Neural progenitor cell (in vitro differentiated cells): ENCODE data around the gene GNB3. TPM values are rescaled to one million over a fixed set of nuclear protein-coding genes. Genes with fewer than 3 reads are reported as not detected.

Experiments used
- DNase-seq: peaks from one replicate; pipeline ENCODE4 v3.0.0-alpha.2; 2016; ENCODE audit warnings: low spot score
- H2AFZ ChIP-seq: fragments of 200-600 bp; sonication (generic); replicated peaks from 2 replicates; pipeline ENCODE4 v1.6.1; 2016; ENCODE audit warnings: antibody characterized with exemption
- H3F3A ChIP-seq: fragments of 200-600 bp; sonication (generic); 2 replicates; pipeline ENCODE4 v1.6.1; 2016; ENCODE audit warnings: antibody characterized with exemption, low read depth
- H3K27ac ChIP-seq: fragments of 200-600 bp; sonication (generic); 2 replicates; pipeline ENCODE4 v1.5.1; 2016; ENCODE audit warnings: mild to moderate bottlenecking
- H3K27me3 ChIP-seq: fragments of 200-600 bp; sonication (generic); 2 replicates; pipeline ENCODE4 v1.6.1; 2016; ENCODE audit warnings: mild to moderate bottlenecking, moderate library complexity
- H3K36me3 ChIP-seq: fragments of 200-600 bp; sonication (generic); 2 replicates; pipeline ENCODE4 v1.5.1; 2016
- H3K4me1 ChIP-seq: fragments of 200-600 bp; sonication (generic); 2 replicates; pipeline ENCODE4 v1.6.1; 2016; ENCODE audit warnings: mixed run types
- H3K4me2 ChIP-seq: fragments of 200-600 bp; sonication (generic); 2 replicates; pipeline ENCODE4 v1.6.1; 2016
- H3K4me3 ChIP-seq: fragments of 200-600 bp; sonication (generic); 2 replicates; pipeline ENCODE4 v1.5.1; 2016
- H3K79me2 ChIP-seq: fragments of 200-600 bp; sonication (generic); 2 replicates; pipeline ENCODE4 v1.6.1; 2016; ENCODE audit warnings: low read depth
- H3K9ac ChIP-seq: fragments of 200-600 bp; sonication (generic); 2 replicates; pipeline ENCODE4 v1.6.1; 2016
- H3K9me3 ChIP-seq: fragments of 200-600 bp; sonication (generic); 2 replicates; pipeline ENCODE4 v1.5.1; 2016; ENCODE audit warnings: low read depth
- H4K20me1 ChIP-seq: fragments of 200-600 bp; sonication (generic); 2 replicates; pipeline ENCODE4 v1.6.1; 2016; ENCODE audit warnings: low read depth
- H3K27ac Mint-ChIP-seq: 3 replicates; pipeline ENCODE4 v1.8.0; 2021; ENCODE audit warnings: mixed read lengths
- H3K27me3 Mint-ChIP-seq: 2 replicates; pipeline ENCODE4 v1.8.0; 2022; ENCODE audit warnings: low read depth, mild to moderate bottlenecking, inconsistent platforms, moderate library complexity, mixed read lengths; ENCODE audit not compliant: insufficient read depth
- H3K36me3 Mint-ChIP-seq: 3 replicates; pipeline ENCODE4 v1.8.0; 2021; ENCODE audit warnings: mixed read lengths
- H3K4me1 Mint-ChIP-seq: 3 replicates; pipeline ENCODE4 v1.8.0; 2021; ENCODE audit warnings: mixed read lengths
- H3K4me3 Mint-ChIP-seq: 3 replicates; pipeline ENCODE4 v1.8.0; 2021; ENCODE audit warnings: mild to moderate bottlenecking, moderate library complexity, mixed read lengths
- H3K9me3 Mint-ChIP-seq: 3 replicates; pipeline ENCODE4 v1.8.0; 2020; ENCODE audit warnings: mixed read lengths
- CTCF ChIP-seq: fragments of 200-600 bp; sonication (generic); IDR thresholded peaks from 2 replicates; pipeline ENCODE4 v1.5.1; 2017; ENCODE audit warnings: antibody characterized with exemption, mild to moderate bottlenecking
- EZH2 ChIP-seq: fragments of 200-600 bp; sonication (generic); IDR thresholded peaks from 2 replicates; pipeline ENCODE4 v1.6.1; 2017; ENCODE audit warnings: antibody characterized with exemption, mild to moderate bottlenecking, moderate library complexity
- EZH2phosphoT487 ChIP-seq: fragments of 200-600 bp; sonication (generic); IDR thresholded peaks from 2 replicates; pipeline ENCODE4 v1.6.1; 2017; ENCODE audit warnings: antibody characterized with exemption
- total RNA-seq: library from RNA; depleted of rRNA; stranded (reverse); fragments of >200 nt; gene quantifications from 2 replicates; pipeline ENCODE4 v1.2.3, GENCODE V29; 2015; ENCODE audit warnings: low replicate concordance

Gene GNB3
- total RNA-seq, 1 donor from 2014 or later, result 2.7 TPM

- Histone ChIP-seq H3F3A (peaks cover 41% of the 10 kb centered on the region), H2AFZ (peak within 1 kb of the TSS; percentile 90), H3K36me3 (no peaks in the 10 kb centered on the region), H3K4me3 (peak within 1 kb of the TSS; percentile 73), H4K20me1 (peaks cover 32% of the 10 kb centered on the region), H3K9me3 (no peaks in the 10 kb centered on the region), H3K4me1 (peaks cover 19% of the 10 kb centered on the region), H3K4me2 (peak within 1 kb of the TSS; percentile 88), H3K27ac (peak within 1 kb of the TSS; percentile 26), H3K79me2 (peaks cover 54% of the 10 kb centered on the region), H3K9ac (no peak within 1 kb of the TSS), H3K27me3 (no peaks in the 10 kb centered on the region)
- DNase-seq, result peak; percentile 100
- Mint-ChIP-seq H3K27ac (peak within 1 kb of the TSS; percentile 97), H3K27me3 (peaks cover 7% of the 10 kb centered on the region), H3K4me1 (peaks cover 43% of the 10 kb centered on the region), H3K4me3 (peak within 1 kb of the TSS; percentile 93), H3K36me3 (peaks cover 32% of the 10 kb centered on the region), H3K9me3 (no peaks in the 10 kb centered on the region)
- TF ChIP-seq EZH2 (no peak), CTCF (no peak), EZH2phosphoT487 (no peak)
Observed at GRCh38 chr12:6851921-6852650, 11.4 kb downstream of the GNB3 start, which contains the start of gene USP5. TSS of gene USP5 (plus strand) at chr12:6852150. CDS start at chr12:6852180, 30 bp downstream.

- Histone ChIP-seq H3K27me3 (no peaks in the 10 kb centered on the region), H3K36me3 (peaks cover 2% of the 10 kb centered on the region), H2AFZ (no peak overlapping the region), H3K9ac (no peak overlapping the region), H3K79me2 (peaks cover 54% of the 10 kb centered on the region), H3K9me3 (no peaks in the 10 kb centered on the region), H3F3A (peaks cover 34% of the 10 kb centered on the region), H3K27ac (peak overlapping the region; percentile 2), H3K4me2 (peak overlapping the region; percentile 82), H3K4me3 (peak overlapping the region; percentile 73), H4K20me1 (peaks cover 32% of the 10 kb centered on the region), H3K4me1 (peaks cover 19% of the 10 kb centered on the region)
- Mint-ChIP-seq H3K27ac (peak overlapping the region; percentile 74), H3K36me3 (peaks cover 30% of the 10 kb centered on the region), H3K9me3 (no peaks in the 10 kb centered on the region), H3K4me1 (peaks cover 37% of the 10 kb centered on the region), H3K27me3 (peaks cover 7% of the 10 kb centered on the region), H3K4me3 (peak overlapping the region; percentile 93)
- peak; percentile 64 for DNase-seq
- TF ChIP-seq EZH2phosphoT487 (no peak), EZH2 (no peak), CTCF (no peak)
Observed at GRCh38 chr12:6852651-6853354, 12.1 kb downstream of the GNB3 start.

GRCh38 chr12:6853626-6854025 lies 12.9 kb downstream of the GNB3 start:
- no peaks in the 10 kb centered on the region for H3K9me3 Mint-ChIP-seq
- peaks cover 7% of the 10 kb centered on the region for H3K27me3 Mint-ChIP-seq
- H3K27me3 ChIP-seq, result no peaks in the 10 kb centered on the region
- H3F3A ChIP-seq, result peaks cover 28% of the 10 kb centered on the region
- H3K36me3 ChIP-seq, result peaks cover 4% of the 10 kb centered on the region
- H3K27ac ChIP-seq, result no peak overlapping the region
- no peaks in the 10 kb centered on the region for H3K9me3 ChIP-seq
- DNase-seq, result no peak
- peak overlapping the region; percentile 73 for H3K4me3 ChIP-seq
- peaks cover 32% of the 10 kb centered on the region for H4K20me1 ChIP-seq
- H3K79me2 ChIP-seq, result peaks cover 51% of the 10 kb centered on the region
- peaks cover 33% of the 10 kb centered on the region for H3K4me1 Mint-ChIP-seq
- H3K4me1 ChIP-seq, result peaks cover 19% of the 10 kb centered on the region
- no peak overlapping the region for H3K9ac ChIP-seq
- TF ChIP-seq CTCF (no peak), EZH2 (no peak)
- peak overlapping the region; percentile 8 for H3K27ac Mint-ChIP-seq
- no peak overlapping the region for H2AFZ ChIP-seq
- peak overlapping the region; percentile 93 for H3K4me3 Mint-ChIP-seq
- H3K4me2 ChIP-seq, result peak overlapping the region; percentile 82
- H3K36me3 Mint-ChIP-seq, result peaks cover 31% of the 10 kb centered on the region
